Stomach smooth muscle (tissue), 2 donors: ENCODE results near the gene CPM.

Experiments
- H3K27ac ChIP-seq: one replicate; pipeline ENCODE4 v1.7.0; 2013; ENCODE audit warnings: mild to moderate bottlenecking, low read length, inconsistent platforms
- H3K27me3 ChIP-seq, 2 donors: one replicate each; pipeline ENCODE4 v1.7.0; 2013; ENCODE audit warnings: low read length in 2 of 2; ENCODE audit not compliant: insufficient read depth in 2 of 2, control insufficient read depth in 1 of 2
- H3K36me3 ChIP-seq, 2 donors: one replicate each; pipeline ENCODE4 v1.7.0; 2013; ENCODE audit warnings: low read length in 2 of 2; ENCODE audit not compliant: control insufficient read depth in 2 of 2, insufficient read depth in 2 of 2
- H3K4me1 ChIP-seq: one replicate; pipeline ENCODE4 v1.7.0; 2013; ENCODE audit warnings: low read length; ENCODE audit not compliant: control insufficient read depth, insufficient read depth
- H3K4me3 ChIP-seq, 2 donors: one replicate each; pipeline ENCODE4 v1.7.0; 2013; ENCODE audit warnings: low read length in 2 of 2
- H3K9ac ChIP-seq, 2 donors: one replicate each; pipeline ENCODE4 v1.7.0; 2013; ENCODE audit warnings: low read length in 2 of 2, mild to moderate bottlenecking in 1 of 2
- H3K9me3 ChIP-seq, 2 donors: one replicate each; pipeline ENCODE4 v1.7.0; 2013; ENCODE audit warnings: low read length in 2 of 2; ENCODE audit not compliant: control insufficient read depth in 2 of 2
- donor health status: healthy.
- donor health status: Pancreatic carcinoma.

Gene CPM

GRCh38 chr12:68970951-68971350, 38.0 kb upstream of the CPM start:
- no peaks in the 10 kb centered on the region for H3K4me1 ChIP-seq
- H3K4me3 ChIP-seq, result no peak overlapping the region
- H3K9ac ChIP-seq, result no peak overlapping the region
- H3K27me3 ChIP-seq, result no peaks in the 10 kb centered on the region
- H3K27ac ChIP-seq, result no peak overlapping the region
- H3K36me3 ChIP-seq, result no peaks in the 10 kb centered on the region
- H3K9me3 ChIP-seq, result no peaks in the 10 kb centered on the region

GRCh38 chr12:68970306-68970705, 37.3 kb upstream of the CPM start:
- H3K27ac ChIP-seq, result no peak overlapping the region

GRCh38 chr12:68967046-68967445, 34.1 kb upstream of the CPM start:
- Histone ChIP-seq H3K4me3 (no peak overlapping the region), H3K27me3 (no peaks in the 10 kb centered on the region)

More at GRCh38 chr12:68970306-68970705, 37.3 kb upstream of the CPM start:
- no peaks in the 10 kb centered on the region for H3K36me3 ChIP-seq
- no peaks in the 10 kb centered on the region for H3K4me1 ChIP-seq
- no peaks in the 10 kb centered on the region for H3K9me3 ChIP-seq
- no peak overlapping the region for H3K4me3 ChIP-seq
- H3K9ac ChIP-seq, result no peak overlapping the region
- no peaks in the 10 kb centered on the region for H3K27me3 ChIP-seq

GRCh38 chr12:68963856-68964745, 31.1 kb upstream of the CPM start:
- no peak overlapping the region for H3K27ac ChIP-seq
- H3K9ac ChIP-seq, result no peak overlapping the region
- no peaks in the 10 kb centered on the region for H3K9me3 ChIP-seq
- H3K4me3 ChIP-seq, result no peak overlapping the region
- no peaks in the 10 kb centered on the region for H3K36me3 ChIP-seq
- no peaks in the 10 kb centered on the region for H3K27me3 ChIP-seq
- H3K4me1 ChIP-seq, result no peaks in the 10 kb centered on the region

More at GRCh38 chr12:68967046-68967445, 34.1 kb upstream of the CPM start:
- no peaks in the 10 kb centered on the region for H3K36me3 ChIP-seq
- no peaks in the 10 kb centered on the region for H3K4me1 ChIP-seq
- H3K9me3 ChIP-seq, result no peaks in the 10 kb centered on the region
- no peak overlapping the region for H3K9ac ChIP-seq
- no peak overlapping the region for H3K27ac ChIP-seq

- no peaks in the 10 kb centered on the region for H3K27me3 ChIP-seq
- no peak overlapping the region for H3K9ac ChIP-seq
- H3K36me3 ChIP-seq, result no peaks in the 10 kb centered on the region
- H3K9me3 ChIP-seq, result no peaks in the 10 kb centered on the region
- no peak overlapping the region for H3K27ac ChIP-seq
- no peak overlapping the region for H3K4me3 ChIP-seq
- H3K4me1 ChIP-seq, result no peaks in the 10 kb centered on the region
Measured at GRCh38 chr12:68962877-68963855, 30.2 kb upstream of the CPM start.

- Histone ChIP-seq H3K9ac (no peak overlapping the region), H3K4me3 (no peak overlapping the region), H3K36me3 (no peaks in the 10 kb centered on the region), H3K27ac (no peak overlapping the region), H3K27me3 (no peaks in the 10 kb centered on the region), H3K9me3 (no peaks in the 10 kb centered on the region), H3K4me1 (no peaks in the 10 kb centered on the region)
Measured at GRCh38 chr12:68959891-68960464, 27.0 kb upstream of the CPM start.

- Histone ChIP-seq H3K27me3 (no peaks in the 10 kb centered on the region), H3K4me1 (no peaks in the 10 kb centered on the region), H3K9ac (no peak overlapping the region), H3K27ac (no peak overlapping the region), H3K9me3 (no peaks in the 10 kb centered on the region), H3K36me3 (no peaks in the 10 kb centered on the region), H3K4me3 (no peak overlapping the region)
Measured at GRCh38 chr12:68959143-68959858, 26.3 kb upstream of the CPM start.

GRCh38 chr12:68958322-68958721, 25.4 kb upstream of the CPM start:
- no peaks in the 10 kb centered on the region for H3K36me3 ChIP-seq
- H3K4me1 ChIP-seq, result no peaks in the 10 kb centered on the region
- H3K9me3 ChIP-seq, result no peaks in the 10 kb centered on the region
- H3K4me3 ChIP-seq, result no peak overlapping the region
- H3K9ac ChIP-seq, result no peak overlapping the region
- no peak overlapping the region for H3K27ac ChIP-seq
- H3K27me3 ChIP-seq, result no peaks in the 10 kb centered on the region

GRCh38 chr12:68957273-68957672, 24.3 kb upstream of the CPM start:
- no peaks in the 10 kb centered on the region for H3K27me3 ChIP-seq
- no peak overlapping the region for H3K4me3 ChIP-seq
- no peaks in the 10 kb centered on the region for H3K4me1 ChIP-seq
- no peak overlapping the region for H3K9ac ChIP-seq
- H3K27ac ChIP-seq, result no peak overlapping the region
- no peaks in the 10 kb centered on the region for H3K9me3 ChIP-seq
- no peaks in the 10 kb centered on the region for H3K36me3 ChIP-seq

GRCh38 chr12:68956466-68956865, 23.5 kb upstream of the CPM start:
- Histone ChIP-seq H3K36me3 (no peaks in the 10 kb centered on the region), H3K27me3 (no peaks in the 10 kb centered on the region), H3K4me1 (no peaks in the 10 kb centered on the region), H3K27ac (no peak overlapping the region), H3K9ac (no peak overlapping the region), H3K9me3 (no peaks in the 10 kb centered on the region), H3K4me3 (no peak overlapping the region)
